HuH-7 (cell line): Measurements from ENCODE around the gene MRPL36.
"Not testable (repeated sequence)": the region's sequence is repeated elsewhere in the genome, so short reads cannot be mapped to it uniquely, and the experiment has no call there.

Source experiments
- DNase-seq: peaks from one replicate; pipeline ENCODE4 v3.0.0; 2011; ENCODE audit warnings: low spot score

MRPL36 gene

GRCh38 chr5:1796371-1797102 is 3.1 kb downstream of the MRPL36 start:
- DNase-seq, result no peak

GRCh38 chr5:1795931-1796330 is 3.7 kb downstream of the MRPL36 start:
- no peak for DNase-seq

- no peak for DNase-seq
Observed at GRCh38 chr5:1795506-1795905, 4.1 kb downstream of the MRPL36 start.

- DNase-seq, result no peak
Observed at GRCh38 chr5:1794901-1795290, 4.7 kb downstream of the MRPL36 start.

- no peak for DNase-seq
Observed at GRCh38 chr5:1793966-1794900, 5.4 kb downstream of the MRPL36 start.

- no peak for DNase-seq
Observed at GRCh38 chr5:1793301-1793740, 6.3 kb downstream of the MRPL36 start.

- DNase-seq, result no peak
Observed at GRCh38 chr5:1792842-1793266, 6.8 kb downstream of the MRPL36 start.

GRCh38 chr5:1791176-1791575 is 8.5 kb downstream of the MRPL36 start:
- no peak for DNase-seq

- DNase-seq, result no peak
Observed at GRCh38 chr5:1789834-1790471, 9.7 kb downstream of the MRPL36 start.

- not testable (repeated sequence) for DNase-seq
Observed at GRCh38 chr5:1789438-1789833, 10.2 kb downstream of the MRPL36 start.

GRCh38 chr5:1788828-1789227 is 10.8 kb downstream of the MRPL36 start:
- DNase-seq, result no peak

- no peak for DNase-seq
Observed at GRCh38 chr5:1788200-1788599, 11.4 kb downstream of the MRPL36 start.

- DNase-seq, result no peak
Observed at GRCh38 chr5:1787472-1788047, 12.1 kb downstream of the MRPL36 start.

- DNase-seq, result no peak
Observed at GRCh38 chr5:1786621-1787471, 12.8 kb downstream of the MRPL36 start.

- no peak for DNase-seq
Observed at GRCh38 chr5:1785984-1786383, 13.7 kb downstream of the MRPL36 start.

GRCh38 chr5:1785062-1785461 is 14.6 kb downstream of the MRPL36 start:
- no peak for DNase-seq

GRCh38 chr5:1784197-1785050 is 15.2 kb downstream of the MRPL36 start:
- no peak for DNase-seq

- DNase-seq, result no peak
Observed at GRCh38 chr5:1783216-1783554, 16.5 kb downstream of the MRPL36 start.

- DNase-seq, result no peak
Observed at GRCh38 chr5:1782385-1783215, 17.0 kb downstream of the MRPL36 start.
